GM21737 (cell line): ENCODE results near the gene SLC9B2.
"Not testable (repeated sequence)": the region's sequence is repeated elsewhere in the genome, so short reads cannot be mapped to it uniquely, and the experiment has no call there.

ENCODE experiments used
- ATAC-seq: cut with Tn5 transposase; IDR thresholded peaks from one replicate; pipeline ENCODE4 v1.9.1; 2021; ENCODE audit warnings: mild to moderate bottlenecking, moderate library complexity; ENCODE audit not compliant: unreplicated experiment

The SLC9B2 gene

DNA sequence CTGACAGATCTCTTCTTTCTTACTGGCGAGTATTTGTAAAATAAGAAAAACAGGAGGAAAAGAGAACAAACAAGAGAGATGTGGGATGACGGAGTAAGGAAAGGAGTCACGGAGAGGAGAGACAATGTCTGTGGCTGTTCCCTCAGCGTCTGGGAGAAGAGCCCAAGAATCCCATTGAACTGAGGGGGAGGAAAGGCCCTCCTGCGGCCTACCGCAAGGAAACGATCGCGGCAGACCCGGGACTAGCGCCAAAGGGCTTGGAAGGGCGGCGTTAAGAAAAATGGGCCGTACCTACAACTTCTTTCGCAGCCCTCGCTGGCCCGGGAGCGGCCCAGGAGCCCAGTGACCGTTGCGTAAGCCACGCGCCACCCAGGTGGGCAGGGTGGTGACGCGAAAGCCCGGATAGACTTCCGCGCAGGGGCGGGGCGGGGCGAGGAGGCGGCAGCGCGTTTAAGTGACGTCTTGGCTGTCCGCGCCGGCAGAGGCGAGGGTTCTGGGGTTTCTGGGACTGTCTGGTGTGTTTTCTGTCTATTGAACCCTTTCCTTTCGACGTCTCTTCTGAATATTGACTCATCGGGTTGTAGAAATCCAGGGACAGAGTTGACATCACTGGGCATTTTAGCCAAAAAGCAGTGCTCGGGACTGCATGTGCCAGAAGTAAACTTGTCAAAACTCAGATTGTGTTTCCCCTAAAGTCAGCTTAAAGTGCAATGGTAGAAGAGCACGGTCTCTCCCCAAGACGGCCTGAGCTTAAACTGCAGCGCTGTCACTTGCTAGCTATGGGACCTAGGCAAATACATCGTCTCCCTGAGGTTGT, 57.0 kb downstream of the SLC9B2 start, which contains the start of gene SLC9B1:
Gene SLC9B1 (minus strand): TSS at position 398 of the 817 bp plus-strand sequence. CDS start 27,994 bp downstream, outside the sequence.
- ATAC-seq, result peak; percentile 100

GRCh38 chr4:103018391-103019307, 57.9 kb downstream of the SLC9B2 start:
- no peak for ATAC-seq

- ATAC-seq, result no peak
Measured at GRCh38 chr4:103012551-103012950, 64.0 kb downstream of the SLC9B2 start.

- ATAC-seq, result no peak
Measured at GRCh38 chr4:103012060-103012459, 64.5 kb downstream of the SLC9B2 start.

- ATAC-seq, result no peak
Measured at GRCh38 chr4:103011378-103012025, 65.1 kb downstream of the SLC9B2 start.

DNA sequence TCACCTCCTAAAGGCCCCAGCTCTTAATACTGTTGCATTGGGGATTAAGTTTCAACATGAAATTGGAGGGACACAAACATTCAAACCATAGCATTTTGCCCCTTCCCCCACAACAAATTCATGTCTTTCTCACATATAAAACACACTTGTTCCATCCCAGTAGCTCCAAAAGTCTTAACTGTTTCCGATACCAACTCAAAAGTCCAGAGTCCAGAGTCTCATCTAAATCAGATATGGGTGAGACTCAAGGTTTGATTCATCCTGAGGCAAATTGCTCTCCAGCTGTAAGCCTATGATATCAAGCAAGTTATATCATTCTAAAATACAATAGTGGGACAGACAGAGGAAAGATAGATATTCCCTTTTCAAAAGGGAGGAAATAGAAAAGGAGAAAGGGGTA, 65.8 kb downstream of the SLC9B2 start:
- ATAC-seq, result no peak

DNA sequence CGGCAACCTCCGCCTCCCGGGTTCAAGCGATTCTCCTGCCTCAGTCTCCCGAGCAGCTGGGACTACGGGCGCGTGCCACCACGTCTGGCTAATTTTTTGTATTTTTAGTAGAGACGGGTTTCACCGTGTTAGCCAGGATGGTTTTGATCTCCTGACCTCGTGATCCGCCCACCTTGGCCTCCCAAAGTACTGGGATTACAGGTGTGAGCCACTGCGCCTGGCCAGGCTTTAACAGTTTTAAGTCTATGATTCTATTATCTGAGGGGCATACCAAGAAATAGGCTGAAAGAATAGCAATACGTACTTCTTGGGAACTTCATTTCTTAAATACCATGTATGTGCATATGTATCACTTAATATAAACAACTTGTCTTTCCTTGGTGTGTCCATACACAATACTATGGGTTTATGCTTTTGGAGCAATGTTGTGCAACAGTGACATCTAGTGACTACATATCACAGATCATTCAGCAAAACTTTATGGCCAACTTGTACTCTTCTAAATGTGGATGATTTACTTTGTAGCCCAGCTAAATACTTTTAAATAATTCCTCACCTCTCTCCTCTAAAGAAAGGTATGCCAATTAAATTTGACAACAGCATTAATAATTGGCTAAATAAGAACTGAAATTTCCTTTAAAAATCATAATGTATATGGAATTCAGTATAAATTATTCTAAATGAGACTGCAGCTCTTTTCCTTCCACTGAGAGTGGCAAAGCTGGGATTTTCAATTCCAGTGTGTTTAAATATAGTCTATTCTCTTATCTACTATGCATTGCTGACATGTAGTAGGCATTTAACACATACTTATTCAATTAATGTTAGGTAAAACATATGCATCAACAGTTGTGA, 67.5 kb downstream of the SLC9B2 start:
- ATAC-seq, result peak; percentile 82

DNA sequence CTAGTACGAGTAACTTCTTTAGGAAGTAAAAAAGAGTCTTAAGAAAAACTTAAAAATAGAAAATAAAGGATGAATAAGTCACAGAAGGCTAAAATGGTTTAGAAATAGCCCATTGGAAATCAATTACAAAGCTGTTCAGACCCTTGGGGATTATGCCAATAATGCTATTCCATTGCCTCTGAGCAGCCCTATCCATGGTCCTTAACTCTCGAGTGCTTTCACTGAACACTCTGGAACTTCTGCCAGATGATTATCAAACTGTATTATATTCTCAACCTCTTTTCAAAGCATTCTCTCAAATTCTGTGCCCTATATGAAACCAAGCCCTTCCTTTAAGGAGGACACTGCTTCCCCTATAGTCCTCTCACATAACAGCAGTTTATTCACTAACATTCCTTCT, 74.0 kb downstream of the SLC9B2 start:
- no peak for ATAC-seq

DNA sequence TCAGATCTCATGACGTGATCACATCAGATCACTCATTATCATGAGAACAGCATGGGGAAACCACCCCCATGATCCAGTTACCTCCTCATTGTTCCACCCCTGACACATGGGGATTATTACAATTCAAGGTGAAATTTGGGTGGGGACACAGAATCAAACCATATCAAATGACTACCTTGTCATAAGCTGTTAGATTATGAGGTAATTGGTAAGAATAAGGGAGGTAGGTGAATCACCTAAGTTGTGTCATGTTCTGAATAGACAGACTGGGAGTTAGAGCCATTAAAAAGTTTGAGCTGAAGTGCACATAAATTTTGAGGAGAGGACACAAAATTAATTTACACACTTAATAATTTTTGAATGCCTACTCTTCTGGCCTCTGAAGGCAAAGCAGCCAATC, 81.8 kb downstream of the SLC9B2 start:
- no peak for ATAC-seq

DNA sequence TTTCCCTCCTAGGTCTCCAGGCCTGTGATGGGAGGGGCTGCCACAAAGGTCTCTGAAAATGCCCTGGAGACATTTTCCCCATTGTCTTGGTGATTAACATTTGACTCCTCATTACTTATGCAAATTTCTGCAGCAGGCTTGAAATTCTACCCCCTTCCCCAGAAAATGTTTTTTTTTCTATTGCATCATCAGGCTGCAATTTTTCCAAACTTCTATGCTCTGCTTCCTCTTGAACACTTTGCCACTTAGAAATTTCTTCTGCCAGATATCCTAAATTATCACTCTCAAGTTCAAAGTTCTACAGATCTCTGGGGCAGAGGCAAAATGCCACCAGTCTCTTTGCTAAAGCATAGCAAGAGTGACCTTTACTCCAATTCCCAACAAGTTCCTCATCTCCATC, 82.6 kb downstream of the SLC9B2 start:
- ATAC-seq, result not testable (repeated sequence)

DNA sequence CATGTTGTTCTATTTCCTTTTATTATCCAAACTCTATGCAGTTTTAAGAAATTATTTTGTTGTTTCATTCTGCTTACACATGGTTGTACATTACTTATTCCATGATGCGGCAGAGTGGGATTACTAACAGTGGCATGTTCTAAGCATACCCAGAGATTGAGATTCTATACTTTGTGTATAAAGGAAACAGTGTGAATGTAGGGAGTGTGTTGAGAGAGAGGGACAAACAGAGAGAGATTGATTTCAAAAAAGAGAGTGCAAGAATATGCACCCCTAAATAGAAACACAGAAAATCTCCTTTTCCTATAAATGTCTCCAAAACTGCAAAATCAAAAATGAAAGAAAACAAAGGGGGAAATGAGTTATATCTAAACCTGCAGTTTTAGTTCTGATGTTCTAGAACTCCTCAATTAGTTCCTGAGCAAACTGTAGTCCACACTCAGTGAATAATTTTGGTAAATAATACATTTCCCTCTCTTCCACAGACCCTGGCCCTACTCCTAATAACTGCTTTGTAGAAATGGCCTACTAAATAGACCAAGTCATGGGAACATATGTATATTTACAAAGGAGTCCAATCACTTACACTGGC, 88.0 kb downstream of the SLC9B2 start:
- ATAC-seq, result no peak

- ATAC-seq, result no peak
Measured at GRCh38 chr4:102981005-102981404, 95.6 kb downstream of the SLC9B2 start.
